Endothelial cell (in vitro differentiated cells): ENCODE measurements around the gene RPL7L1. TPM values are rescaled to one million over a fixed set of nuclear protein-coding genes. Genes with fewer than 3 reads are reported as not detected.
A peak's percentile ranks its signal among the peaks of the same experiment; 100 is the strongest.

Experiments used
- DNase-seq: peaks from one replicate; pipeline ENCODE4 v3.0.0; 2021; ENCODE audit warnings: low spot score
- H3K27ac Mint-ChIP-seq: one replicate; pipeline ENCODE4 v1.8.0; 2021; ENCODE audit warnings: mixed read lengths, inconsistent platforms; ENCODE audit not compliant: unreplicated experiment
- H3K27me3 Mint-ChIP-seq: one replicate; pipeline ENCODE4 v1.8.0; 2021; ENCODE audit warnings: mild to moderate bottlenecking, moderate library complexity, mixed read lengths, inconsistent platforms; ENCODE audit not compliant: unreplicated experiment
- H3K36me3 Mint-ChIP-seq: one replicate; pipeline ENCODE4 v1.8.0; 2021; ENCODE audit warnings: mild to moderate bottlenecking, low read depth, mixed read lengths, inconsistent platforms; ENCODE audit not compliant: unreplicated experiment
- H3K4me1 Mint-ChIP-seq: one replicate; pipeline ENCODE4 v1.8.0; 2021; ENCODE audit warnings: mild to moderate bottlenecking, mixed read lengths, inconsistent platforms; ENCODE audit not compliant: unreplicated experiment
- H3K4me3 Mint-ChIP-seq: one replicate; pipeline ENCODE4 v1.8.0; 2021; ENCODE audit warnings: mild to moderate bottlenecking, mixed read lengths, inconsistent platforms; ENCODE audit not compliant: unreplicated experiment
- H3K9me3 Mint-ChIP-seq: one replicate; pipeline ENCODE4 v1.8.0; 2021; ENCODE audit warnings: mixed read lengths, inconsistent platforms; ENCODE audit not compliant: unreplicated experiment
- total RNA-seq: library from RNA; stranded (reverse); fragmentation: NEBNext Ultra II Directional; extraction: Animal tissue kit (Norgen Biotek cat#: 25700); gene quantifications from one replicate; pipeline ENCODE4 v1.2.1, GENCODE V29; 2021; ENCODE audit not compliant: unreplicated experiment
- TF ChIP-seq, protein P1 (sequence below): fragments of 200-600 bp; sonication (generic); IDR thresholded peaks from one replicate; pipeline ENCODE4 v1.5.0; 2021; ENCODE audit warnings: antibody characterized with exemption; ENCODE audit not compliant: unreplicated experiment

Gene RPL7L1
- total RNA-seq, 1 donor from 2014 or later = 58.1 TPM

DNA sequence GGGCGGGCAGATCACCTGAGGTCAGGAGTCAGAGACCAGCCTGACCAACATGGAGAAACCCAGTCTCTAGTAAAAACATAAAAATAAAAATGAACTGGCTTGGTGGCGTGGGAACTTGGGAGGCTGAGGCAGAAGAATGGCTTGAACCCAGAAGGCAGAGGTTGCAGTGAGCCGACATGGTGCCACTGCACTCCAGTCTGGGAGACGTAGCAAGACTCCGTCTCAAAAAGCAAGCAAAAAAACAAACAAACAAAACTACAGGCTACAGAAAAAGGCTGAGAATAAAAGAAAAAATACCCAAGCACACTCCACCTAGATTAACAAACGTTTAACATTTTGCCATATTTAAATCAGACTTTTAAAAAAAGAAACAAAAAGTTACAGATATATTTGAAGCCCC lies 42.4 kb downstream of the RPL7L1 start:
- no peak for DNase-seq
- Mint-ChIP-seq H3K4me3 (no peak overlapping the region), H3K9me3 (no peaks in the 10 kb centered on the region), H3K4me1 (peaks cover 9% of the 10 kb centered on the region), H3K27ac (peak overlapping the region; percentile 64), H3K27me3 (peaks cover 3% of the 10 kb centered on the region), H3K36me3 (no peaks in the 10 kb centered on the region)
- TF ChIP-seq, protein P1, sequence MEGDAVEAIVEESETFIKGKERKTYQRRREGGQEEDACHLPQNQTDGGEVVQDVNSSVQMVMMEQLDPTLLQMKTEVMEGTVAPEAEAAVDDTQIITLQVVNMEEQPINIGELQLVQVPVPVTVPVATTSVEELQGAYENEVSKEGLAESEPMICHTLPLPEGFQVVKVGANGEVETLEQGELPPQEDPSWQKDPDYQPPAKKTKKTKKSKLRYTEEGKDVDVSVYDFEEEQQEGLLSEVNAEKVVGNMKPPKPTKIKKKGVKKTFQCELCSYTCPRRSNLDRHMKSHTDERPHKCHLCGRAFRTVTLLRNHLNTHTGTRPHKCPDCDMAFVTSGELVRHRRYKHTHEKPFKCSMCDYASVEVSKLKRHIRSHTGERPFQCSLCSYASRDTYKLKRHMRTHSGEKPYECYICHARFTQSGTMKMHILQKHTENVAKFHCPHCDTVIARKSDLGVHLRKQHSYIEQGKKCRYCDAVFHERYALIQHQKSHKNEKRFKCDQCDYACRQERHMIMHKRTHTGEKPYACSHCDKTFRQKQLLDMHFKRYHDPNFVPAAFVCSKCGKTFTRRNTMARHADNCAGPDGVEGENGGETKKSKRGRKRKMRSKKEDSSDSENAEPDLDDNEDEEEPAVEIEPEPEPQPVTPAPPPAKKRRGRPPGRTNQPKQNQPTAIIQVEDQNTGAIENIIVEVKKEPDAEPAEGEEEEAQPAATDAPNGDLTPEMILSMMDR = no peak

DNA sequence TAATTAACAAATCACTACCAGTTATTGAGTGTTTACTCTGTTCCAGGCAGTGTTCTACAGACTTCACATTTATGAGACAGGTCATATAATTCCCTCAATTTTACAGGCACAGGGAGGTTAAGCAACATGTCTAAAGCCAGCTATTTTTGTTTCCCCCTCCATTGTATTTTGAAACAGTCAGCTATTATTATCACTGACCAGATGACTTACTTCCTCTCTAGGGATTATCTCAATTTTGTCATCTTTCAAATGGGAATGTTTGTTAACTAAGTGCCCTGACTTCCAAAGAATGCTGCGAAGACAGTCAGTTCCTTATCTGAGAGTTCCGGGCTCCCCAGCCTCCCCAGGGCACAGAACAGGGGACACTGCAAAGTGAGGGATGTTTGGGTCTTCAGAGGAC lies 44.2 kb downstream of the RPL7L1 start:
- Mint-ChIP-seq H3K36me3 (no peaks in the 10 kb centered on the region), H3K4me3 (no peak overlapping the region), H3K9me3 (no peaks in the 10 kb centered on the region), H3K27ac (no peak overlapping the region), H3K27me3 (peaks cover 6% of the 10 kb centered on the region), H3K4me1 (peaks cover 13% of the 10 kb centered on the region)
- TF ChIP-seq, protein P1 = no peak
- DNase-seq = no peak

DNA sequence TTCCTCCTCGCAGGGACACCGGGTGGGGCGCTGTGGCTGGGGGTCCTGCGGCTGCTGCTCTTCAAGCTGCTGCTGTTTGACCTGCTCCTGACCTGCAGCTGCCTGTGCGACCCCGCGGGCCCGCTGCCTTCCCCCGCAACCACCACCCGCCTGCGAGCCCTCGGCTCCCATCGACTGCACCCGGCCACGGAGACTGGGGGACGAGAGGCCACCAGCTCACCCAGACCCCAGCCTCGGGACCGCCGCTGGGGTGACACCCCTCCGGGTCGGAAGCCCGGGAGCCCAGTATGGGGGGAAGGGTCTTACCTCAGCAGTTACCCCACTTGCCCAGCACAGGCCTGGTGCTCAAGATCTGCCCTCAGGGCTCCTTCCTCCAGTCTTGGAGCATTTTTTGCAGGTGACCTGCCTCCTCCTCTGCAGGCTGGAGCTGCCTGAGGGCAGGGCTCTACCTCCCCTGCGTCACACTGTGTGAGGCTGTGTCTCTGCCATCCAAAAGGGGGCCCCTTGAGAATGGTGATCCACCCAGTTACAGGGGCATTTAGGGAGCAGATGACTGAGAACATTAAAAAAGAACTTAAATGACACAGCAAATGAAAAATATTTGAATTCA lies 45.9 kb downstream of the RPL7L1 start:
- Mint-ChIP-seq H3K27me3 (peaks cover 8% of the 10 kb centered on the region), H3K4me1 (peaks cover 18% of the 10 kb centered on the region), H3K9me3 (no peaks in the 10 kb centered on the region), H3K27ac (no peak overlapping the region), H3K36me3 (peaks cover 2% of the 10 kb centered on the region), H3K4me3 (no peak overlapping the region)
- DNase-seq = no peak
- TF ChIP-seq, protein P1 = no peak

DNA sequence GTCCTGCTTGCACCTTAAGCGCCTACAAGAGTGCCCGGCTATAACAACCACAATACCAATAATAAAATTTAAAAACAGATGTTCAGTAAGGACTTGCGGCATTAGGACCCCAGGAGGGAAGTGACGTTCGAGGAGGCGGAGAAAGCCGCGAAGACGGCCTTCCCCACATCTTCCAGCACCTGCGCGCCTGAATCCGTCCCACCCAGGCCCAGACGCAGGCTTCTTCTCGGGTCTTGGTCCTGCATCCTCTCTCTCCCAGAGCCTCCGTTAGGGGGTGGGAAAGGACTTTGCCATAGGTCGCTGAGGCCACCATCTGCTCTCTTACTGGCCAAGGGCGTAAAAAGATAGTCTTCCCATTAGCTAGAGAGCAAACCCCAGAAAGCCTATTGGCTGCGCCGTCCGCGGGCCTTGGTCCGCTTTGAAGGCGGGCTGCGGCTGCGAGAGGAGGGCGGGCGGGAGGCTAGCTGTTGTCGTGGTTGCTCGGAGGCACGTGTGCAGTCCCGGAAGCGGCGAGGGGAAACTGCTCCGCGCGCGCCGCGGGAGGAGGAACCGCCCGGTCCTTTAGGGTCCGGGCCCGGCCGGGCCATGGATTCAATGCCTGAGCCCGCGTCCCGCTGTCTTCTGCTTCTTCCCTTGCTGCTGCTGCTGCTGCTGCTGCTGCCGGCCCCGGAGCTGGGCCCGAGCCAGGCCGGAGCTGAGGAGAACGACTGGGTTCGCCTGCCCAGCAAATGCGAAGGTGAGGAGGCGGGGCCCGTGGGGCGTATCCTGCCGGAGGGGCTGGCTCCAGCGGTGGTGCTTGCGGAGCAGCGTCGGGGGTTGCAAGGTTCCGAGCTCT lies 49.8 kb downstream of the RPL7L1 start, which contains the start of gene CNPY3:
CNPY3 (plus strand) TSS at position 495 of the 835 bp plus-strand sequence; CDS start at position 586, 91 bp downstream.
- Mint-ChIP-seq H3K9me3 (no peaks in the 10 kb centered on the region), H3K4me3 (peak within 1 kb of the TSS; percentile 99), H3K27ac (peak within 1 kb of the TSS; percentile 98), H3K27me3 (peaks cover 6% of the 10 kb centered on the region), H3K4me1 (peaks cover 37% of the 10 kb centered on the region), H3K36me3 (peaks cover 11% of the 10 kb centered on the region)
- TF ChIP-seq, protein P1 = no peak
- peak; percentile 90 for DNase-seq

DNA sequence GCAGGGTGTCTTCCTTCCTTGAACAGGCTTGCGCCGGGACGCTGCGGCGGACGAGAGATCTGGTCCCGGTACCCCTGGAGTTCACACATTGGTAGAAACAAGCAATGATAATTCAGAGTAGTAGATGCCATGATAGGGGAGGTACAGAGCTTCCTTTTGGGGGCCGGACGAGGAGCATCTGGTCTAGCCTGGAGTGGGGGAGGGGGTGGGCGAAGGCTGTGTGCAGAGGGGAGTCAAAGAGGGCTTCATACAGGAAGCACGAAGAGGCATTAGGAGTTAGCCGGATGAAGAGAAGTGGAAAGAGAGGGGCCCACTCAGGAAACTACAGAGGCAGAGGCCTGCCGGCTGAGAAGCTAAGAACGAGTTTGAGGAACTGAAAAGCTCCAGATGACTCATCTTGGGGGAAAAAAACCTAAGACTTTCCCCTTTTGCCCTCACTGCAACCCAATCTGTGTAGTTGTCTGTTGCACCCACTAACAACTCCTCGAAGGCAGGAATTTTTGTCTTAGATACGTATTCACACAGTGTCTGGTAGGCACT lies 50.5 kb downstream of the RPL7L1 start:
- no peak for DNase-seq
- Mint-ChIP-seq H3K9me3 (no peaks in the 10 kb centered on the region), H3K36me3 (peaks cover 11% of the 10 kb centered on the region), H3K4me3 (peak overlapping the region; percentile 99), H3K27me3 (peaks cover 6% of the 10 kb centered on the region), H3K4me1 (peaks cover 37% of the 10 kb centered on the region), H3K27ac (peak overlapping the region; percentile 98)
- TF ChIP-seq, protein P1 = no peak
